Kidney (tissue), 14 donors: ENCODE measurements around the gene UBE3B. TPM values are rescaled to one million over a fixed set of nuclear protein-coding genes. Genes with fewer than 3 reads are reported as not detected.

ENCODE experiments used
- DNase-seq, 5 donors: peaks; one replicate each; pipeline ENCODE4 v3.0.0-alpha.2; 2013 to 2020
- FAIRE-seq: peaks from 2 replicates; lab custom pipeline; 2012; peaks lifted over from hg19 to GRCh38; lab: Jason Lieb, UNC
- H3K27ac ChIP-seq, 2 donors: one replicate each; pipeline ENCODE4 v1.7.0; 2013; ENCODE audit warnings: low read depth in 2 of 2, low read length in 2 of 2, inconsistent platforms in 1 of 2
- H3K27me3 ChIP-seq: one replicate; pipeline ENCODE4 v1.7.1; 2013; ENCODE audit warnings: low read length, inconsistent platforms; ENCODE audit not compliant: control insufficient read depth, insufficient read depth
- H3K36me3 ChIP-seq, 3 donors: one replicate each; pipeline versions ENCODE4 v1.7.0 to v1.7.1; 2013; ENCODE audit warnings: low read length in 3 of 3, control low read depth in 1 of 3, inconsistent platforms in 1 of 3; ENCODE audit not compliant: insufficient read depth in 3 of 3, control insufficient read depth in 2 of 3
- H3K4me1 ChIP-seq, 3 donors: one replicate each; pipeline versions ENCODE4 v1.7.0 to v1.7.1; 2013; ENCODE audit warnings: low read length in 3 of 3, inconsistent platforms in 1 of 3, low read depth in 1 of 3; ENCODE audit not compliant: control insufficient read depth in 2 of 3, insufficient read depth in 2 of 3
- H3K4me3 ChIP-seq, 3 donors: one replicate each; pipeline versions ENCODE4 v1.7.0 to v1.8.1; 2013; ENCODE audit warnings: low read length in 3 of 3, control low read depth in 1 of 3, inconsistent platforms in 1 of 3
- H3K9ac ChIP-seq, 3 donors: one replicate each; pipeline versions ENCODE4 v1.7.0 to v1.7.1; 2013; ENCODE audit warnings: low read length in 3 of 3, control low read depth in 1 of 3, inconsistent platforms in 1 of 3
- H3K9me3 ChIP-seq, 3 donors: one replicate each; pipeline versions ENCODE4 v1.7.0 to v1.7.1; 2013; ENCODE audit warnings: low read length in 3 of 3, control low read depth in 1 of 3, inconsistent platforms in 1 of 3; ENCODE audit not compliant: control insufficient read depth in 2 of 3, insufficient read depth in 1 of 3
- intact Hi-C: fragments of 100-400 bp; cut with DNase I; formaldehyde crosslinking; loops from one replicate; pipeline ENCODE4 v1.11.1; 2022
- polyA plus RNA-seq: library from polyadenylated mRNA; stranded (reverse); fragments of 350-450 nt; fragmentation: Illumina TruSeq; extraction: RNeasy Lipid Tissue Mini Kit (QIAGEN cat#74804); gene quantifications from one replicate; pipeline ENCODE4 v1.2.3, GENCODE V29; 2014; ENCODE audit warnings: low read depth, low replicate concordance; ENCODE audit not compliant: insufficient read depth
- total RNA-seq: library from RNA; stranded (reverse); fragmentation: NEBNext Ultra II Directional; extraction: Animal tissue kit (Norgen Biotek cat#: 25700); gene quantifications from one replicate; pipeline ENCODE4 v1.2.1, GENCODE V29; 2021
- TF ChIP-seq, protein P1 (sequence below): IDR thresholded peaks from 3 replicates; pipeline ENCODE4 v1.5.1; 2012; ENCODE audit warnings: mild to moderate bottlenecking, moderate library complexity, borderline replicate concordance; ENCODE audit not compliant: insufficient read depth; ENCODE audit errors: extremely low read depth
- donor health status: control.
- donor health status: control.
- donor health status: control.
- donor health status: control.
- donor health status: control.
- donor health status: DM: yes; HTN: yes; CAD: no.
- donor health status: Normal renal cell carcinoma (clear cell type).

Gene UBE3B
- total and polyA plus RNA-seq, 2 donors from 2014 or later = 13.9 to 44.3 TPM

DNA sequence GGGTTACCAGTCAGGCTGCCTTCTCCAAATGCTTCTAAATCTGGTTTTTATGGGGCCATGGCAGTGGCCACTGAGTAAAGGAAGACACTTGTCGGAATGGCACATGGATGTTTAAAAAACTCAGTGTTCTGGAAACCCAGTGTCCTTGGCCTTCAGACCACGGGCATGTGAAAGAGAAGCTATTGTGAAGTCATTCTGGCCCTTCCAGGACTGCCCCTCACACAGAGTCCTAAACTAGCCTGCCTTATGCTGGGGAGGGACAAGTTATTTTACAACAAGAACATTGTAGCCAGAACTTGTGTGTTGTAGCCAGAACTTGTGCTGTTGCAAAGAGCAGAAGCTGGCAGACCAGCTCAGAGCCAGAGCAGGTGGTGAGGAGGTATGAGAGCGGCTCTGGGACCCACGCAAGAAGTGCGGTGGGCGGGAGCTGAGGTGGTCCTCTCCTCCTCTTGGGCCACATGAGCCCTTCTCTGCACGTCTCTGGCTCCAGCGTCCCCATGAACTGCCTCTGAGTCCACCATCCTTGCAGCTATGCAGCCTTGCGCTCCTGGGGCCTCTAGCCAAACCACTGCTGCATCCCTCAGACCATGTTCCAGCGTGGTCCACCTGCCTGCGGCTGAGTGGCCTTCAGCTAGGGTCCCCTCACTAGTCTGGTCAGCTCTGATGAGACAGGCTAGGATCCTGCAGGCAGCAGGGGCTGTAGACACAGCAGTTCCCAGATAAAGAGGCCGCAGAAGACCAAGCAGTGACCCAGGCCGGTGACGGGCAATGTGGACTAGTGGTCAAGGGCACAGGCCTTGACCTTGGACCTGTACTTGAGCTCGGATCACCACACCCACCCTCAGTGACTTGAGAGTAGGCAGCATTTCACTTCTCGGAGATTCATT is 63.3 kb downstream of the UBE3B start:
- intact Hi-C loops = no loop called here
- peaks cover 0 to 2% (median 0%) of the 10 kb centered on the region in 3 donors for H3K36me3 ChIP-seq
- DNase-seq = no peak
- H3K9ac ChIP-seq = no peak overlapping the region
- no peaks in the 10 kb centered on the region for H3K9me3 ChIP-seq
- FAIRE-seq = no peak
- no peak overlapping the region for H3K27ac ChIP-seq
- TF ChIP-seq, protein P1, sequence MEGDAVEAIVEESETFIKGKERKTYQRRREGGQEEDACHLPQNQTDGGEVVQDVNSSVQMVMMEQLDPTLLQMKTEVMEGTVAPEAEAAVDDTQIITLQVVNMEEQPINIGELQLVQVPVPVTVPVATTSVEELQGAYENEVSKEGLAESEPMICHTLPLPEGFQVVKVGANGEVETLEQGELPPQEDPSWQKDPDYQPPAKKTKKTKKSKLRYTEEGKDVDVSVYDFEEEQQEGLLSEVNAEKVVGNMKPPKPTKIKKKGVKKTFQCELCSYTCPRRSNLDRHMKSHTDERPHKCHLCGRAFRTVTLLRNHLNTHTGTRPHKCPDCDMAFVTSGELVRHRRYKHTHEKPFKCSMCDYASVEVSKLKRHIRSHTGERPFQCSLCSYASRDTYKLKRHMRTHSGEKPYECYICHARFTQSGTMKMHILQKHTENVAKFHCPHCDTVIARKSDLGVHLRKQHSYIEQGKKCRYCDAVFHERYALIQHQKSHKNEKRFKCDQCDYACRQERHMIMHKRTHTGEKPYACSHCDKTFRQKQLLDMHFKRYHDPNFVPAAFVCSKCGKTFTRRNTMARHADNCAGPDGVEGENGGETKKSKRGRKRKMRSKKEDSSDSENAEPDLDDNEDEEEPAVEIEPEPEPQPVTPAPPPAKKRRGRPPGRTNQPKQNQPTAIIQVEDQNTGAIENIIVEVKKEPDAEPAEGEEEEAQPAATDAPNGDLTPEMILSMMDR = no peak
- H3K4me1 ChIP-seq = no peaks in the 10 kb centered on the region
- no peak overlapping the region for H3K4me3 ChIP-seq
- no peaks in the 10 kb centered on the region for H3K27me3 ChIP-seq

DNA sequence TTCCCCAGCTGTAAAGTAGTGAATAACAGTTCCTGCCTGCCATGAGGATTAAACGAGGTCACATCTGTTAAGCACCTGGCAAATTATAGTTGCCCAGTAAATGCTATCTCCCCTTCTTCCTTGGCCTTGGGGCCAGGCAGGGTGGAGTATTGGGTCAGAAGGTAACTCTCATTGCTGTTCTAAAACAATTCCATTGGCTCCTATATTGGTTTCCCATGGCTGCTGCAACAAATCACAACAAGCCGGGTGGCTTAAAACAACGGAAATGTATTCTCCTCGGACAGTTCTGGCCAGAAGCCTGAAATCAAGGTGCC is 63.9 kb downstream of the UBE3B start:
- Histone ChIP-seq H3K27ac (no peak overlapping the region), H3K4me3 (no peak overlapping the region), H3K9me3 (no peaks in the 10 kb centered on the region), H3K4me1 (no peaks in the 10 kb centered on the region), H3K36me3 (no peaks in the 10 kb centered on the region), H3K27me3 (no peaks in the 10 kb centered on the region), H3K9ac (no peak overlapping the region)
- FAIRE-seq = no peak
- no peak for DNase-seq
- TF ChIP-seq, protein P1 = no peak
- intact Hi-C loops = no loop called here

DNA sequence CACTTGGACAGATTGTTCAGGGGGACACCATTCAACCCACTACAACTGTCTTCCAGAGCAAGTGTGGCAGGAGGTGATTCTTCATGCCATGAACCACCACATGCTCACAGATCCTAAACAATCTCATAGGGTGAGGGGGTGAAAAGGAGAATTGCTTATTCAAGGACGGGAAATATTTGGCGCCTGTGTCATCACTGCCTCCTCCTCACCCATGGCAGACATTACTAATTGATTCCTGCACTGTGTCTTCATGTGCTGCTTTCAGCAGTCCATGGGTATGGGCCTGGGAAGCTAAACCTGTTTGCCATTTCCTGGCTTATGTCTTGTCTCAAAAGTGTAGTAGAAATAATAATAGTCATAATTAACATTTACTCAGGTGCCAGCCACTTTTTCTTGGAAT is 64.6 kb downstream of the UBE3B start:
- H3K9me3 ChIP-seq = no peaks in the 10 kb centered on the region
- no peaks in the 10 kb centered on the region for H3K36me3 ChIP-seq
- H3K27me3 ChIP-seq = no peaks in the 10 kb centered on the region
- TF ChIP-seq, protein P1 = no peak
- H3K4me1 ChIP-seq = no peaks in the 10 kb centered on the region
- H3K9ac ChIP-seq = no peak overlapping the region
- no peak overlapping the region for H3K4me3 ChIP-seq
- no peak overlapping the region for H3K27ac ChIP-seq
- intact Hi-C loops = no loop called here
- no peak for DNase-seq
- FAIRE-seq = no peak

DNA sequence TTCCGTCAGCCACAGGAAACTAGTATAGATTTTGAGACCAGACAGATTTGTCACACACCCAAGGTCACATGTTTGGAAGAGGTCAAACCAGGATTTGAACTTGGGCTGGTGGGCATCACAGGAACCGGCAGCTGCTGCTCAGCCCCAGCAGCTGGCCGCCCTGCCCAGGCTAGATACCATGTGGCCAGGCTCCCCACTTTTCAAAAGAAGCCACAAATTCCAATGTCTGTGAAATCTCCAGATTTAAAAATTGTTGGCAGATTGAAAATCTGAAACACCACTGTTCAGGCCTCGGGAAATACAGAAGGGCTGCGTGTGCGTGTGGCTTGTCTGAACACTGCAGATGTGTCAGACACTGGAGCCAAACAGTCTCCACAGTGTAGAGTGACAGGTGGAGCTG is 65.4 kb downstream of the UBE3B start:
- no peaks in the 10 kb centered on the region for H3K27me3 ChIP-seq
- H3K9ac ChIP-seq = no peak overlapping the region
- intact Hi-C loops = no loop called here
- no peak overlapping the region for H3K27ac ChIP-seq
- DNase-seq (no peak), FAIRE-seq (no peak)
- H3K4me1 ChIP-seq = no peaks in the 10 kb centered on the region
- H3K36me3 ChIP-seq = no peaks in the 10 kb centered on the region
- TF ChIP-seq, protein P1 = no peak
- H3K4me3 ChIP-seq = no peak overlapping the region
- H3K9me3 ChIP-seq = no peaks in the 10 kb centered on the region
